SU-DHL-6 (cell line): ENCODE measurements around the gene CD38.

Experiments used
- CTCF ChIP-seq: fragments of 200-600 bp; sonication (generic); IDR thresholded peaks from one replicate; pipeline ENCODE4 v1.5.1; 2017; ENCODE audit warnings: antibody characterized with exemption, mild to moderate bottlenecking, low read length, moderate library complexity; ENCODE audit not compliant: insufficient read depth, poor library complexity, severe bottlenecking
- EZH2phosphoT487 ChIP-seq: fragments of 200-600 bp; sonication (generic), shearing (Covaris generic); conservative IDR thresholded peaks from 2 replicates; pipeline ENCODE4 v1.6.1; 2018; ENCODE audit warnings: mild to moderate bottlenecking, antibody characterized with exemption, low read length, moderate library complexity, mixed read lengths

- no peak for TF ChIP-seq CTCF
- no peak for TF ChIP-seq EZH2phosphoT487
Measured at GRCh38 chr4:15833801-15834200, 55.7 kb downstream of the CD38 start.
